ENCODE measurements around the gene CYP46A1.

Gene CYP46A1

GRCh38 chr14:99731547-99732435, 47.7 kb downstream of the CYP46A1 start:
- DNase-seq: no peak

DNA sequence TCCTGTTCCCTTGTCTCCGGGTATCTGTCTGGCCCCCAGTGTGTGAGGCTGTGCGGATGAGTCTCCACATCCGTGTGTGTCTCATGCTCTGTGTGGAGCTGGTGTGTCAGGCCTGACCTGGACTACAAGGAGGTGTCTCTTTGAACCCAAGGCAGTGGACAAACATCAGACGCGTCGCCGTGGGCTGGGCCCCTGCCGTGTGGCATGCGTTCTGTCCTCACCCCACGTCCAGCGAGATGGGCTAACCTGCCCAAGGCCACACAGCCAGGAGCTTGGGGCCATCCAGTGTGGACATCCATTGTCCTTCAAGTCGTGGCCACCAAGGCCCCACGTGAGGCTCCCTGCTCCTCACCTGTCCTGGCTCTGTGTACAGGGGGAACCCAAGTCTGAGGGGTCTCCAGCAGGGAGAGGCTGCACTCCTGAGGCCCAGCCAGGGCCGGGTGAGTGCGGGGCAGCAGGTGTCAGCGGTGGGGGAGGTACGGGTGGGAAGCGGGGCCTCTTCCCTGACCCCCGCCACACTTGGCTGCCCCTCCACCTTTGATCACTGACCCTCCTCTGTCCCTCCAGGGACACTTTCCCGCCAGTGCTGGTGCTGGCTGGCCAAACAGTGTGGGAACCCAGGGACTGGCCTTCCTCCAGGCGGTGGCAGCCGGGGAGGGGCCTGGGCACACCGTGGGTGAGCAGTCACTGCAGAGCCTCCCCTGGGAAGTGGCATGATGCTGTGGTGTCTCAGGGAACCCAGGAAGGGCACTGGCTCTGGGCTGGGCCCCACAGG, 48.5 kb downstream of the CYP46A1 start:
- no peak for DNase-seq

DNA sequence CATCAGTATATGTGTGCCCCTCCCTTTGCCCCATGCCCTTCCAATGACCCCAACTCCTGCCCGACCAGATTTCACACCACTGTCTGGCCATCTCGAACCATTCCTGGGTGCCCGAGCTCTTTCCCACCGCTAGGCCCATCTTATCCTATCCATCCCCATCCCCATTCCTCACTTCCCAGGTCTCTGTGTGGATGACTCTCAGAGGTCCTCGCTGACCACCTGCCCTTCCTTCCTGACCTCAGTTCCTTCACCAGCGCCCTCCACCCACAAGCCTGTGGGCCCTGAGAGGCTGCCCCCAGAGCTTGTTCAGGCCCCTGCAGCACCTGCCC, 49.1 kb downstream of the CYP46A1 start:
- no peak for DNase-seq

DNA sequence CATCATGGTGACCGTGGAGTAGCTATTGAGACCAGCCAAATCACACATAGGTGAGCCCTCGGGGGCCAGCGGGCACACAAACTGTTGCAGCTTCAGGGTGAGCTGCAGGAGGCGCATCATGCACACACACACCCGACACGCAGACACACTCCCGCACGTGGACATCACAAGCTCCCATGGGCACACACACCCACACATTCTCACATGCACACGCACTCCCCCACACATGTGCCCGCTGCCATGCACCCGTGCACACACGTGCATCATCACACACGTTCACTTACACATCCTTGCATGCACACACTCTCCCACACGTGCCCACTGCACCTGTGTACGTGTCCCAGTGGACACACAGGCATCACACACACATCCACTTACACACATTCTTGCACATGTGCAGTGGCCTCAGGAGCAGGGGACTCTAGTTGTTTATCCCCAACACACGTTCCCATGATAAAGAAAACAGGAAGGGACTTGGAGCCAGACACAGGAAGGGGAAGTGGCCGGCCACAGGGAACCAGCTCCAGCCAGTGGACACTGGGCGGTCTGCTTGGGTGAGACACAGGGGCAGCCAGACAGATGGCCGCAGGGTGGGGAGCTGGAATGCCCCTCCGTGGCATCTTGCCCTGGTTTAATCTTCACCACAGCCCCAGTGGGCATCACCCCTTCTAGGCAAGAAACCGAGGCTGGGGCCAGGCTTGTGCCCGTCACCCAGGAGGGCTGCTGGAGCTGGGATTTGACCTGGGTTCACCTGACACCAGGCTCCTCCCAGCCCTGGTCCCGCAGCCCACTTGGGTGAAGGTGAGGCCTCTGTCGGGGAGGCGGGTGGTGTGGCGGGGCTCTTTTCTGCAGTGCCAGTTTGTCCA, 49.7 kb downstream of the CYP46A1 start:
- DNase-seq: no peak

DNA sequence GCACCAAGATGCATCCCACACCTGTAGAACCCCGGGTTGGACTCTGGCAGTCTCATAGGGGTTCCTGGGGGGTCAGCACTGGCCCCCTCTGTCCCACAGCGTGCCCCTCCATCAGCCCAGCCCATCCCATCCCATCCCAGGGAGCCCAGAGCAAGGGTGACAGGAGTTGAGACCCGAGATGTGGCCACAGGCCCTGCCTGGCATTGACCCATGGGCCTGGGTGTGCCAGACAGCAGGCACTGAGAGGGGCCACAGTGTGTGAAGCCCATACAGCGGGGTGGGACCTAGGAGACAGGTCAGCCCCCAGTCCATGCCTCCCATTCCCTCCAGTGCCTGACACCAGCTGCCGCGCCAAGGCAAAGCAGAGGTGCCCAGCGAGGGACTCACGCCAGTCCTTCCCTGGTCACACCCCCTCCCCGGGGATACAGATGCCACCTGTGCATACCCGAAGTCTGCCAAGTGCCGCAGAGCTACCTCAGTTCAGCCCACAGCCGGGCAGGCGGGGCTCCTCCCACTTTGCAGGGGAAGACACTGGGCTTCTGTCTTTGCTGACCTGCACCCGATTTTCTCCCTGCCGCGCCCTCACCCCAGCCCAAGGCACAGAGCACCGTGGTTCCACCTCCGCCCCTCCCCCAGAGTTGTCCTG, 50.4 kb downstream of the CYP46A1 start:
- DNase-seq: no peak

GRCh38 chr14:99735189-99736135, 51.4 kb downstream of the CYP46A1 start:
- no peak for DNase-seq

DNA sequence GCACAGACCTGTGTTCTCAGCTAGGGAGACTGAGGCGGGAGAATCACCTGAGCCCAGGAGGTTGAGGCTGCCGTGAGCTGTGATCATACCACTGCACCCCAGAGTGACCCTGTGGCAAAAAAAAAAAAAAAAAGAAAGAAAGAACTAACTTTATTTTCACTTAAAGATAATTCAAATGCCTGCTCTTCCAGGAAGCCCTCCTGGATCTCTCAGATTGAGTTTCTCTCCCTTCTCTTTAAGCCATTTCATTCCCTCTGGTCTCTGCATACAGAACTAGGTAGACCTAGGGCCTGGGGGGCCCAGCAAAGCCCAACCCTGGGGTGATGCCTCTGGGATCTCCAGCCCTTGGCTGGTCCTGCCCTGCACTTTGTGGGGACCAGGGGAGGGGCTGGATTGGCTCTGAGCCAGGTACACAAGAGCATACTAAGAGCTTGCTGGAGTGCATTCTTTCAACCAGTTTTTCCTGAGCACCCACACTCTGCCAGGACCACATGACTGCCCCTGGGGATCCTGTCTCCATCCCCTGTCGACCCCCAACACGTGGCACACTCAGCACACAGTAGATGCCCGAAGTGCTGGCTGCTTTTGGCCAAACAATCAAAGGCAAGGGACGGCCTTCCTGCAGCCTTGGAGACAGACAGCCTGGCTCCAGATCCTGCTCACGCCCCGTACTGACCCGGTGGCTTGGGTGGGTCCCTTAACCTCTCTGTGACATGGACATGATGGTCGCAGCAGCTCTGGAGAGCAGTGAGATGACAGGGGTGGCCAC, 52.7 kb downstream of the CYP46A1 start:
- no peak for DNase-seq

DNA sequence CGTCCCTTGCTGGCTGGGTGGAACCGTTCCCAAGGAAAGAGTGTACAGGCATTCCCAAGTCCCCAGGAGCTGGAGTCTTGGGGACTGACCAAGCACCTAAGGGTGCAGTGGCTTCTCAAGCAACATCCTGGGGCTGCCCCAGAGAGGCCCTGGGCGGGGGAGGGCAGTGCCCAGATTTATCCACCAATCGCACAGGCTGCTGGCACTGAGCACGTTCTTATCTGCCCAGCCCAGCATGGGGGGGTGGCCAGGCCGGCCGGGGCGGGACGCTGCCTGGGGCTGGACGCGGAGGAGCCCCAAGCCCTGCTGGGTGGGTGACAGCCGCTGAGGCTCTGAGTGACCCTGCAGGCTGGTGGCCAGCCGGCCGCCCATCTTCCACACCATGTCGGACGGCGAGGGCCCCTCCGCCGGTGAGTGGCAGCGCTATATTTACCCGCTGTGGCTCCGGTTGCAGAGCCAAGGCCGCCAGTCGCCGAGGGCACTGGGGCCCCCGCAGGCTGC, 53.4 kb downstream of the CYP46A1 start:
- no peak for DNase-seq

GRCh38 chr14:99737956-99738667, 54.0 kb downstream of the CYP46A1 start:
- DNase-seq: no peak

DNA sequence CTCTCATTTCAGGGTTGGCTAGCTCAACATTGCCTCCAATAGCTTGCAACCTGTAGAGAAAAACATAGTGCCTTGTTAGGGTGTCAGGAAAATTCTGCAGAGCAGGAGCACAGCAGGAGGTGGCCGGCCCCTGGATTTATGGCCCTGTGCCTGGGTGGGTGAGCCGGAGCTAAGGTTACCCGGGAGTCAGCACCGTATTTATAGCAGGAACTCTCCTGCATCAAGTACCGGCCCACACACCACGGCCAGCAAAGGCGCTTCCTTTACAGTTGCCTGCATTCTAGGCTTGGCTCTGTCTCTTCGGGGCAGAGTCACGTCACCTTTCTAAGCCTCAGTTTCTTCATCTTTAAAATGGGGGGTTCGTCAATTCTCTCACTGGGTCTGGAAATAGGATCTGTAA, 56.3 kb downstream of the CYP46A1 start:
- DNase-seq: no peak

- DNase-seq: no peak
Measured at GRCh38 chr14:99741227-99741976, 57.3 kb downstream of the CYP46A1 start.

GRCh38 chr14:99742074-99742473, 58.0 kb downstream of the CYP46A1 start:
- DNase-seq: no peak

GRCh38 chr14:99742509-99743487, 58.7 kb downstream of the CYP46A1 start:
- no peak for DNase-seq

- no peak for DNase-seq
Measured at GRCh38 chr14:99744199-99744872, 60.2 kb downstream of the CYP46A1 start.

DNA sequence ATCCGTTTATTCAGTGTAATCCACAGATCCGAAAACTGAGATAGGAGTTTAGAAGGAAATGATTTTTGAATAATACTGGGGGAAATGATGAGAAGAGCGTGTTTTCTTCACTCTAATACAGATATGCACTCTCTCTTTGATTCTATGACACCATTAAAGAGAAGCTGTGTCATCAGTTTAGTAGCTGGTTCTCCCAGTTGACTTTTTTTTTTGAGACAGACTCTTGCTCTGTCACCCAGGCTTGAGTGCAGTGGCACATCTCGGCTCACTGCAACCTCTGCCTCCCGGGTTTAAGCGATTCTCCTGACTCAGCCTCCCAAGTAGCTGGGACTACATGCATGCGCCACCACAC, 60.8 kb downstream of the CYP46A1 start:
- no peak for DNase-seq

GRCh38 chr14:99745307-99745951, 61.3 kb downstream of the CYP46A1 start:
- no peak for DNase-seq

GRCh38 chr14:99747167-99747566, 63.1 kb downstream of the CYP46A1 start:
- DNase-seq: no peak

All from NCI-H187 (cell line).